ENCODE measurements around the gene MAP6.

The MAP6 gene

DNA sequence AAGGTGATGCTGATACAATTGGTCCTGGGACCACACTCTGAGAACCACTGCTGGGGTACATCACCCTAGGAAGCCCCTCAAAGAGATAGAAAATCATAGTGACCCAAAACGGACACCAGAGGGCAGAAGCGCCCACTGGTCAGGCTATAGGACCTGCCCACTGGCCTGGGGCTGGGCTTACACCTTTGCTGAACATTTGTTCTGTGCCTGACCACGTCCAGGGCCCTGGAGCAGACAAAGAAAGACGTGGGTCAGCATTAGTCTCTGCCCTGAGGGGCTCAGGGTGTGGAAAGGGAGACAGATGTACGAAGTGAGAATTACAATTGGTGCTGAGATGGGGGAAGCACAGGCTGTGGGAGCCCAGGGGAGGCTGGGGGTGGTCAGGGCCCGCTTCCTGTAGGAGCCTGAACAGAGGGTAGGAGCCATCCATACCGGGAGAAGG lies 121.2 kb downstream of the MAP6 start:
- peak; percentile 55 for DNase-seq

DNA sequence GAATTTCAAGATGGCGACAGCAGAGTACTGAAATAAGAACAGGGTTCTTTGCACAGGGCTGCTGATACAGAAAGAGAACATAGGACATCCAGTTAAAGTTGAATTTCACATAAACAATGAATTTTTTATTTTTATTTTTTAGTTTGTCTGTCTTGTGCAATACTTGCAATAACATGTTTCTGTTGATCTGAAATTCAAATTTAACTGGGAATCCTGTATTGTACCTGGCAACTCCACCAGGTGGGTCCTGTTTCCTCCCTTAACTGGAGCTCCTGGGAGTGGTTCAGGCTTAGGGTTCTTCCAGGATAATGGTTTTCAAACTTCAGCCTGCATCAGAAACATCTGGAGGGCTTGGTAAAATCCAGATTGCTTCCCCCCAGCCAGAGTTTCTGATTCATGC lies 121.7 kb downstream of the MAP6 start:
- no peak for DNase-seq

DNA sequence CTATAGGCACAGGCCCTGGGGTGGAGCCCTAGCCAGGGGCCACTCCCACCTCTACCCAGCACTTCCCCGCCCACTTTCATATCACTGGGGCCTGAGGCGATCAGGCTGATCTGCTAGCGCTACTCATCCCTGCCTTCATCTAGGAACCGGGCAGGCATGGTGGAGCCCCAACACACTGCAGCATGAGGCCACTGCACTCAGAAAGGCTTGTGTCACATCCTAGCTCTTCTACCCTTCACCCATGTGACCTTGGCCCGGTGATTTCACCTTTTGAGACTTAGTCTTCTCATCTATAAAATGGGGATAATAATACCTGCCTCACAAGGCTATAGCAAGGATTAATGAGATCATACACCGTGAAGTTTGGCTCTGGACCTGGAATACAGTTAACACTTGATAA lies 125.0 kb downstream of the MAP6 start:
- DNase-seq: no peak

DNA sequence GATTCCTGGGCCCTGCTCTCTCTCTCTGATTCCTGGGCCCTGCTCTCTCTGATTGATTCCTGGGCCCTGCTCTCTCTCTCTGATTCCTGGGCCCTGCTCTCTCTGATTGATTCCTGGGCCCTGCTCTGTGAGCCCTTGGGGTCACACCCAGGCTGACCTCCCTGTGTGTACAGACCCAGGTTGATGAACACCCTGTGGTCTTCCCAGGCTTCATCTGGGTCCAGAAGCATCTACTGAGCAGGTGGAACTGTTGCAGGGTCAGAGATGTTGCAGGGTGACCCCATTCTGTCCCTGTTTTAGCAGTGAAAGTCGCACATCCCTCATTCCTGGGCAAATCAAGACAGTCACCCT lies 126.8 kb downstream of the MAP6 start:
- no peak for DNase-seq

DNA sequence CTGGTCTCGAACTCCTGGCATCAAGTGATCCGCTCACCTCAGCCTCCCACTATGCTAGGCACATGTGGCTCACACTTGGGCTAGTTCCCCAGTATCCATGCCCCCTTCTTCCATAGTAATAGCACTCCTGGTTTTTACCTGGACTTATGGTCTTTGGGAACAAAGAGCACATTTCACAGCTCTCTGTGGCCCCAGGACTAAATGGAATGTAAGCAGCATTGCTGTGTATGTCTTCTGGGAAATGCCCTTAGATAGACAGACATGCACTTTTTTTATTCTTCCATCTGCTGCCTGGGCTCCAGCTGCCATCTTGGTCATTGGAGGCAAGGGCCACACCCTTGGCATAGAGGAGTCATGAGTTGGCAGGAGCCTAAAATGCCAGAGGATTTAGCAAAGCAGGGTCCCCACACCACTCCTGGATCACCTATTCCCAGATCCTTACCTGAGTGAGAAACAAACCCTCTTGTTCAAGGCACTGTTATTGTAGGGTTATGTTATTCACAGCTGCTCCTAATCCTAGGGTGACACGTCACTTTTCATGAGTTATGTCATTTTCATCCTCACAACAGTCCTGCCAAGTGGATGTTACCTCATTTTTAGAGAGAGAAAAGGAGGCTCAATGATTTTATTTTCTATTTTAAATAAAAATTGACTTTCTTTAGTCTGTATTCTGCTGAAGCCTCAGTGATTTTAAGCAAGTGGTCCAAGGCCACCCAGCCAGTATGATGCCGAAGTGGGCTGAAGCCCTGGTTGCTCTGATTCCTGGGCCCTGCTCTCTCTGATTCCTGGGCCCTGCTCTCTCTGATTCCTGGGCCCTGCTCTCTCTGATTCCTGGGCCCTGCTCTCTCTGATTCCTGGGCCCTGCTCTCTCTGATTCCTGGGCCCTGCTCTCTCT lies 127.4 kb downstream of the MAP6 start:
- no peak for DNase-seq

DNA sequence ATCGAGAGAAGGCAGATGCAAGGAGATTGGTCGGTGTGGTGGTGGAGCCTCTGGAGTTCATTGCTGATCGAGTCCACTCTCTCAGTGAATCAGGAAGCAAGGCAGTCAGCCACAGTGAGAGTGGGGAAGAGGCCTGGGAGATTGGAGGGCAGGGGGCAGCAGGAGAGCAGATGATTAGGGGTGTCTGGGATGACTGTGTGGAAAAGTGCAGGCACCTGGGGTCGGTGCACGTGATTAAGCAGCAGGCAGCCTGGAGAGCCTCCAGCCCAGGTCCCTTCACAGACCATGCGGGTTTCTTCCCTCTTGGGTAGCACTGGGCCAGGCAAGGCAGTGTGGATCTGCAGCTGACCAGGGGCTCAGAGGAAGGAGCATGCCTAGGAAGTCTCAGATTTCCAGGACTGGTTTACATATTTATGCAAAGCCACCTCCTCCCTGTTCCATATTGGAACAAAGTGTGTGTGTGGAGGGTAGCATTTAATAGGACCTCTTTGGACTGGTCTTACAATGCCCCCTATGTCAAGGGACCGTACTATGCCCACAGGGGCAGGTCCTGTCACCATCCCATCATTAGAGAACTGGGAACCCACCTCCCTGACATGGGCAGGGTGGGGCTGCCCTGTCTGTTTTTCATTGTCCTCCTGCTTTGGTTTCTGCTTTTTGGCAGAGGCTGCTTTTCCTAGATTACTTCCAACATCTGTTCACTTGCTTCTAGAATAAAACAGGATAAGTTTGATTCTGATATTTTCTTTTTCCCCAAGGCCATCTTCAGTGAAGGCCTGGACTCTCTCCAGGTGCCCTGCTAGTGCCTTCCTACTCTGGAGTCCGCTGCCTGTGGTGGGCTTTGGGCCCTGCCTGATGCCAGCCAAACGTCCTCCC lies 129.1 kb downstream of the MAP6 start:
- DNase-seq: no peak

DNA sequence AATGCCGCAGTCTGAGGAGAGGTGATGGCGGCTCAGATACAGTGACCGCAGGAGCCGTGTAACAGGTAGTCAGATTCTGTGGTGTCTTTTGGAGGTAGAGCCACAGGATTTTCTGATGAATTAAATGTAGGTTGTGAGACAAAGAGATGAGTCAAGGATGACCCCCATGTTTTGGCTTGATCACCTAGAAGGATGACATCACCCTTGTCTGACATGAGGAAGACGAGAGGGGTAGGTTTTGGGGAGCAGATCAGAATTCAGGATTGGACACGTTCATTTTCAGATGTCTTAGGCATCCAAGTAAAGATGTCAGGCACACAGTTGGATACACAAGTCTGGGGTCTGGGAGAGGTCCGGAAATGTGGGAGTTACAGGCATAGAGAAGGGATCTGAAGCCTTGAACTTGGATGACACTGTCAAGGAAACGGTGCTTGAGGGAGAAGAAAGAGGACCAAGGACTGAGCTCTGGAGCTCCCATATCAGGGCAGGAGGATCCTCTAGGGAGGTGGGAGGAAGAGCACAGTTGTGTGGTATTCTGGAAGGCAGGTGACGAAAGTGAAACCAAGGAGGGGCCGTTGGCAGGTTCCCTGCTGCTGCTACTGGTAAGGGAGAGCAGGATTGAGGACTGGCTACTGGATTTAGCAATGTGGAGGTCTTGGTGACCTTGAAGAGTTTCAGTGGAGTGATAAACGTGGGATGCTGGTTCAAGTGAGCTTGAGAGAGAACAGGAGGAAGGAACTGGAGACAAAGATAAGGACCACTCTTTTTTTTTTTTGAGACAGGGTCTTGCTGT lies 130.5 kb downstream of the MAP6 start:
- no peak for DNase-seq

DNA sequence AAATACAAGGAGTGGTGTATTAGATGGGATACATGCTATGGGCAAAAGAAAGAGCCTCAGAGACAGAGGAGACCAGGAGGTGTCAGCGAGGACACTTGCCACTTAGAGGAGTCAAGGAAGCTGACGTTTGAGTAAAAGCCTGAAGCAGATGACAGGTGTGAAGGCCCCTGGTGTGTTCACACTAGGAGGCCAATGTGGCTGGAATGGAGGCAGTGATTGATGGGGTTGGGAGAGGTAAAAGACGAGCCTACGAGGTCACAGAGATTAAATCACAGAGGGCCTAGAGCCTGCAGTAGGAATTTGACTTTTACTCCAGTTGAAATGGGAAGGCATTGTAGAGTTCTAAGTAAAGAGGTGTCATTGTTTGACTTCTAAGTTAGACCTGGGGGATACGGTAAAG lies 131.1 kb downstream of the MAP6 start:
- DNase-seq: no peak
